HG02610 (cell line): ENCODE measurements around the gene PCNX2.
"Not testable (repeated sequence)": the region's sequence is repeated elsewhere in the genome, so short reads cannot be mapped to it uniquely, and the experiment has no call there.

ENCODE experiments used
- ATAC-seq: cut with Tn5 transposase; IDR thresholded peaks from one replicate; pipeline ENCODE4 v1.9.1; 2021; ENCODE audit warnings: mild to moderate bottlenecking, moderate library complexity; ENCODE audit not compliant: unreplicated experiment

PCNX2 gene

DNA sequence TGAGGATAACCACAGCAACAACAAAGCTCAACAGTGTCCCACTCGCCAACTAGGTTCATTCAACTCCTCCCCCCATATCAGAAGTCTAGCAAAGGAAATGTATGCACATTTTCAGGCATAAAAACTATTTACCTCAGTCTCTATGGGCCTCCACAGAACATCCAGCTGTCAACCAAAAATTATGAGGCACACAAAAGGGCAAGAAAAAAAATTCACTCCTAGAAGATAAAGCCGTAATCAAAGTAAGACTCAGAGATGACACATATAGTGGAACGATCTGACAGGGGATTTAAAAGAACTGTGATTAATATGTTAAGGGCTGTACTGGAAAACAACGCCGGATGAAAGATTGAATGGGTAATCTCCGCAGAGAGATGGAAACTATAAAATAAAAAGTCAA lies 186.4 kb downstream of the PCNX2 start:
- ATAC-seq = no peak

DNA sequence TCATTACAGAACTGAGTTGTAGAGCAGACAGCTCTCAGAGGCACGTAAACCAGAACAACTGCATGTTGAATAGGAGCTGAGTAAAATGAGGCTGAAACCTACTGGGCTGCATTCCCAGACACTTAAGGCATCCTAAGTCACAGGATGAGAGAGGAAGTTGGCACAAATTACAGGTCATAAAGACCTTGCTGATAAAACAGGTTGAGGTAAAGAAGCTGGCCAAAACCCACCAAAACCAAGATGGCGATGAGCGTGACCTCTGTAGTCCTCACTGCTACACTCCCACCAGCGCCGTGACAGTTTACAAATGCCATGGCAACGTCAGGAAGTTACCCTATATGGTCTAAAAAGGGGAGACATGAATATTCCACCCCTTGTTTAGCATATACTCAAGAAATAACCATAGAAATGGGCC lies 187.8 kb downstream of the PCNX2 start:
- ATAC-seq = not testable (repeated sequence)

- no peak for ATAC-seq
These were observed 188.3 kb downstream of the PCNX2 start for GRCh38 chr1:233107130-233107660.

DNA sequence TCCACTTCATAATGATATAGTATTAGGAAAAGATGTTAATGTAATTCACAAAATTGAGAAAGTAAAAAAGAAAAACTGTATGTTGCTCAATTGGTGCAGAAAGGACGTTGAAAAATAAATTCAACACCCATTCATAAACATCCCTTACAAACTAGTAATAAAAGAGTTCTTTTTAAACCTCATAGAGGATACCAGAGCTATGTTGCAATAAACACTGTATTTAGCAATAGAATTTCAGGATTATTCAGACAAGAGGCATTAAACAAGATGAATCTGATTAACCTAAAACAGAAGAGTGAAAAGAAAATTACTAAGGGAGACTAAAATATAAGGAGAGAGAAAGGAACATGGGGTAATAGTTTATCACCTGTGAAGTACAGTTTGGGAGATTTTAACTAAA lies 190.3 kb downstream of the PCNX2 start:
- no peak for ATAC-seq

- no peak for ATAC-seq
These were observed 193.2 kb downstream of the PCNX2 start for GRCh38 chr1:233102341-233102740.

GRCh38 chr1:233097959-233098580 lies 197.5 kb downstream of the PCNX2 start:
- no peak for ATAC-seq

GRCh38 chr1:233097546-233097945 lies 198.0 kb downstream of the PCNX2 start:
- no peak for ATAC-seq

DNA sequence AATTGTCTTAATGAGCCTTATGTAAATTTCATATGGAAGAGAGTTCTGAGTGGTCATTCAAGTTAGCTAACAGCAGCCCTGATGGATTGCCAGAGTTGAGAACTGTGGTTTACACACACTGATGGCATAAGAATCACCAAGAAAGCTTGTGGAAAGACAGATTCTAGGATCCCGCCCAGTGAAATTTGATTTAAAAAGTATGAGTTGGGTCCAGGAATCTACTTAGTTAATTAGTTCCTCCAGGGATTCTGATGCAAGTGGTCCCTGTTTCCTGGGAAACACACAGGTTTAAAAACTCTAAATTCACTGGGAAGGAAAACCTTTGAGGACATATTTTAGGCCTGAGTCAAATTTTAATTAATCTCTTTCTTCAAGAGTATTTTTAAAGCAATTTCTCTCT lies 200.8 kb downstream of the PCNX2 start:
- ATAC-seq = no peak

GRCh38 chr1:233094269-233094668 lies 201.3 kb downstream of the PCNX2 start:
- no peak for ATAC-seq

GRCh38 chr1:233090746-233091494 lies 204.6 kb downstream of the PCNX2 start:
- ATAC-seq = no peak

DNA sequence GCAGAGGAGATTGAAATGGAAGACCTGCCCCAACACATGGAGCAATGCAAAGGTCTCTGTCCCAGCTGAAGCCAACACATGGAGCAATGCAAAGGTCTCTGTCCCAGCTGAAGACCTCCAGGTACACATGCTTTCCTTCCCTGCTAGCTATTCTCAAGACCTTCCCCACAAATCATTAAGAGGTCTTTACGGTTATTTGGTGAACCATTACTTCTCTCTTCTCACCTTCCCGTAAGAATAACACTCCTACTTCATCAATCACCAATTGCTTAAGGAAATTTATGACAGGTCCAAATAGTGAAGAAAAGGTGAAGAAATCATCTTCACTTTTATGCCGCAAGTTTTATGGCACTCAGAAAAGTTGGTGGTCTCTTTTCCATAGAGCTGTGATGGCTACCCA lies 206.3 kb downstream of the PCNX2 start:
- ATAC-seq = no peak

- no peak for ATAC-seq
These were observed 206.9 kb downstream of the PCNX2 start for GRCh38 chr1:233088613-233089012.

GRCh38 chr1:233086961-233087881 lies 208.3 kb downstream of the PCNX2 start:
- no peak for ATAC-seq

DNA sequence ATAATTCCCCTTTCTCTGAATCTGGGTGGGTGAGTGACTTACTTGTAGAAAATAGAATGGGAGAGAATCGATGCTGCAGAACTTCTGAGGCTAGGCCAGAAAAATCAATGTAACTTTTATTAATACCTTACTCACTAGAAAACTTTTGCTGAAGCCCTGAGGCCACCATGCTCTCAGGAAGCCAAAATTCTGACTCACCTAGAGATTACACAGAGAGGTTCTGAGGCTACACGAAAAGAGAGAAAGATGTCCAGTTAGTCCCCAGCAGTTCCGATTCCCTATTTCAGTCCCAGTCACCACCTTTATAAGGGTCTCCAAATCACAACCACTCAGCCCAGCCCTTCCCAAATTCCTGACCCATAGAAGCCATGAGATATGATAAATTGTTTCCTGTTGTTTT lies 210.0 kb downstream of the PCNX2 start:
- ATAC-seq = no peak

GRCh38 chr1:233082778-233083550 lies 212.6 kb downstream of the PCNX2 start:
- ATAC-seq = no peak

DNA sequence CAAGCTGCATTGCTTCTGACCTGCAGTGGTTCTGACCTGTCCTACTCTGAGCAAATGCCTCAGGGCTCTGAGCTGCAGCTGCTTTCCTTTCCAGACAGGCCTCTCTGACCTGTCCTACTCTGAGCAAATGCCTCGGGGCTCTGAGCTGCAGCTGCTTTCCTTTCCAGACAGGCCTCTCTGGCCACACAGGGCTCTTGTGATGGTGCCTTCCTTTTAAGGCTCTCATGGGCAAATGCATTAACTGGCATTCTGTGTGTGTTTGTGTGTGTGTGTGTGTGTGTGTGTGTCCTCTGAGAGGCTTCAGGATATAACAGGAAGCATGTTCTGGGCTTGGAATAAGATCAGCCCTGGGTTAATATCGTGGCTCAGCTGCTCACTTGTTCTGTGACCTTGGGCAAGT lies 213.8 kb downstream of the PCNX2 start:
- ATAC-seq = no peak

GRCh38 chr1:233080827-233081226 lies 214.7 kb downstream of the PCNX2 start:
- not testable (repeated sequence) for ATAC-seq

- ATAC-seq = no peak
These were observed 215.2 kb downstream of the PCNX2 start for GRCh38 chr1:233080286-233080685.

GRCh38 chr1:233079574-233079973 lies 216.0 kb downstream of the PCNX2 start:
- ATAC-seq = no peak

DNA sequence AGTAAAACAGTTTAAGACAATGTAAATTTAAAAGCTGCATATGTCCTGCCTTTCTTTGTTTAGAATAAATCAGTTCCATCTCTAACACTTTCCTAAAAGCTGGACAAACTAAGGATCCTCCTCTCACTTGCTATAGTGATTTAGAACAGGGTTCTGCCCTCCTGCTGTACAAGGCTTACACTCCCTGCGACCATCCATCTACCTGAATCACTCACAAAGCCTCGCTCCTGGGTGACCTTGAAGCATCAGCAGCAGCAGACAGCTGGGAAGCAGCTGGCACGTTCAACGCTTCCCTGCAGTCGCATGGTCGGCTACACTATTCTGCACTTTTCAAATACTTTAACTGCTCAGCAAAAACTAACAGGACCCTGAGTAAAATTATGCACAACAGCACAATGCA lies 217.1 kb downstream of the PCNX2 start:
- no peak for ATAC-seq

- ATAC-seq = no peak
These were observed 219.6 kb downstream of the PCNX2 start for GRCh38 chr1:233075915-233076295.
